ENCODE data around the gene MLLT6.

Gene MLLT6

DNA sequence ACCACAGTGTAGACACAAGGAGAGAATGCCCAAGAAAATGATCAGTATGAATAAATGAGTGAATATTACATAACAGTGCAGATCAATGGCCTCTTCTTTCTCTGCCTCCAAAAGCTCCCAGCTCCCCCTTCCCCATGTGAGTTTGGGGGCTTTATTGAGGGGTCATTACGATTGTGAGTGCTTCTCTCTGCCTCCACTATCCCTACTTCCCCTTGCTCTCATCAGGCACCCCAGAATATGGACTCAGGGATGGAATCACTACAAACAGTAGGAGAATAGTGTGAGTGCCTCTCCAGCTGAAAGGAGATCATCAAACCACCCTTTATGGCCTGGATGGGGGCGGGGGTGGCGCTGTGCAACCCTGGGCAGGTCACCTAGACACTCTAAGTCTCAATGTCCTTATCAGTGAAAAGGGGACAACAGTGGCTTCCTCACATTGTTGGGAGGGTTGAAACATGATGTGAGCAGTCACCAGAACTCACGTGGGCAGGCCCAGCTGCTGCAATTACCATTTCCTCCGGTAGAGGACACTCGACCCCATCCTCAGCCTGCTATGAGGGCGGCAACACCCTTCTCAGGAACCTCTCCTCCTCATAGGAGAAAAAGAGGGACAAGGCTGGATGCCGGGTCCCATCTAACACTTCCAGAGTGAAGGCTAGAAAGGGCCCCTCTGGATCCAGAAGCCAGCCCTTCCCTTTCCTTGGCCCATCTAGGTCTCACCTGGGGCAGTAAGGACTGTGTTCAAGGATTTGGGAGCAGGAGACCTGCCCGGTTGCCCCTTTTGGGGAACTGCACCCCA lies 28.2 kb upstream of the MLLT6 start:
- peak; percentile 90 for DNase-seq

DNA sequence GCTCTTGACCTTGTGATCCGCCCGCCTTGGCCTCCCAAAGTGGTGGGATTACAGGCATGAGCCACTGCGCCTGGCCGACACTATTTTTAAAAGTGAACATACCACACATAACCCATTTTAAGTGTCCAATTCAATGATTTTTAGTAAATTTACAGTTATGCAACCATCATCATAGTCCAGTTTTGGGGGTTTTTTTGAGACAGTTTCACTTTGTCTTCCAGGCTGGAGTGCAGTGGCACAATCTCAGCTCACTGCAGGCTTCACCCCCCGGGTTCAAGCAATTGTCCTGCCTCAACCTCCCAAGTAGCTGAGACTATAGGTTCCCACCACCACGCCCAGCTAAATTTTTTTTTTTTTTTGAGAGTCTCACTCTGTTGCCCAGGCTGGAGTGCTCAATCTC lies 27.3 kb upstream of the MLLT6 start:
- no peak for DNase-seq

DNA sequence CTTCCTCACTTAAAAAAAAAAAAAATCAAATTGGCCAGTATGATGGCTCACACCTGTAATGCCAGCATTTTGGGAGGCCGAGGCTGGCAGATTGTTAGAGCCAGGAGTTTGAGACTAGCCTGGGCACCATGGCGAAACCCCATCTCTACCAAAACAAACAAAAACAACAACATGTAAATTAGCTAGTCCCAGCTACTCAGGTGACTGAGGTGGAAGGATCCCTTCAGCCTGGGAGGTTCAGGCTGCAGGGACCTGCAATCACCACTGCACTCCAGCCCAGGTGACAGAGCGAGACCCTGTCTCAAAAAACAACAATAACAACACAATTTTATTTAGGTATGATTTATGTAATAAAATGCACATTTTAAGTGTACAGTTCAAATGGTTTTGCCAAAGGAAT lies 24.0 kb upstream of the MLLT6 start:
- DNase-seq, result no peak

DNA sequence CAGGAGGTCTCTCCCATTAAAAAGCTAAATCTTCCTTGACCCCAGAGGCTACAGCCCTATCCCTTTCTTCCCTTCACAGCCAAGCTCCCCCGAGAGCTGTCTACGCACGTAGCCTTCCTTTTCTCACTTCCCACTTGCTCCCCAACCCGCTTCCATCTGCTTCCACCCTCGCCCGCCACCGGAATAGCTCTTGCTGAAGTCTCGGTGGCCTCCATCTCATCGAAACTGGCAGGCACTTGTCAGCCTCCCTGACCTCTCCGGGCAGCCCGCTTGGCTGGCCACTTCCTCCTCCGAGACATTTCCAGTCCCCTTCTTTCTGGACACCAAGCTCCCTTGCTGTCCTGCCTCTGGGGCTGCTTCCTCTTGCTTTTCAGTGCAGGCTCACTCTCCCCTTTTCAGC lies 19.6 kb upstream of the MLLT6 start:
- no peak for DNase-seq

DNA sequence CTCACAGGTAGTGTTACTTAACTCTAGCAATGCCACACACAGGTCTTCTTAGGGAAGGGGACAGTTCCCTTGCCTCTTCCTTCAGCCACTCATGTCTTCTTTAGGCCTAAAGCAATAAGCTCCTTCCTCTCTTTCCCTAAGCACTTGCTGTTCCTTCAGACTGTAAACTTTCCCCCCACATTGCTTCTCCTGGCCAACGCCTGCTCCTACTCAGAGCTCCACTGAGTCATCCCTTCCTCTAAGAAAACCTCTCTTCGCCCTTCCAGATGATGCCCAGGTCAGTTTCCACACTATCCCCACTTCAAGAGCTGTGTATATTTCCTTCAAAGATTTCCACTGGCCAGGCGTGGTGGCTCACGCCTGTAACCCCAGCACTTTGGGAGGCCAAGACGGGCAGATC lies 17.8 kb upstream of the MLLT6 start:
- no peak for DNase-seq

DNA sequence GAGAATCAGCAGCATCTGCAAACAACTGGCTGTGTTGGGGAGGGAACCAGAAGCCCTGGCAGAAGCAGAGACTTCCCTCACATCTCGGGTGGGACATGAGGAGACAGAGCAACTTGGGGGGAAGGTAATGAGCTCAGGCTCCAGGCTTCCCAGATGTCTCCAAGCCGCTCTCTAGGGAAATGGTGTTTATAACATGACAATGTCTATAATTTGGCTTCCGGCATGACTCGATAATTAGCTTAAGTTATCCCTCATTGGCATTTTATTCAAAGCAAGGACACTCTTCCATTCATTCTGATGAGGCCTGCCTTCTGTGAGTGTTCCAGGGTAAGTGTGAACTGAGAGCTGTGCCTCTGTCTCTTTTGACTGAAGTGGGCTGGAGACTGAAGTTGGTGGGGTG lies 14.7 kb upstream of the MLLT6 start:
- no peak for DNase-seq

DNA sequence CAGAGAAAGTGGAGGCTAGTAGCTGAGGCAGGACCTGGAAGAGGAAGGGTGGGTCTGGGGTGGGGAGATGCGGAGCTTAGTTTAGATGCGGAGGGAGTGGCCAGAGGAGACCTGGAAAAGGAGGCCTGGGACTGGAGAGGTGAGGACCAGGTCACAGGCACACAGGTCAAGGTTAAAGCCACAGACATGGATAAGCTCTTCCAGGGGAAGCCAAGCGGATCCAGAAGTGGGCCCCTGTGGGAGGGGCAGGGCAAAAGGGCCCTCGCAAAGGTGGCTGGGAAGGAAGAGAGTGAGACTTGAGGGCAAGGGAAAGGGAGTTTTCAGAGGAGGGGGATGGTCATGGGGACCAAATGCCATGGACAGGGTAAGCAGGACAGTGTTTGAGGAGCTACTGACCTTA lies 13.9 kb upstream of the MLLT6 start:
- no peak for DNase-seq

DNA sequence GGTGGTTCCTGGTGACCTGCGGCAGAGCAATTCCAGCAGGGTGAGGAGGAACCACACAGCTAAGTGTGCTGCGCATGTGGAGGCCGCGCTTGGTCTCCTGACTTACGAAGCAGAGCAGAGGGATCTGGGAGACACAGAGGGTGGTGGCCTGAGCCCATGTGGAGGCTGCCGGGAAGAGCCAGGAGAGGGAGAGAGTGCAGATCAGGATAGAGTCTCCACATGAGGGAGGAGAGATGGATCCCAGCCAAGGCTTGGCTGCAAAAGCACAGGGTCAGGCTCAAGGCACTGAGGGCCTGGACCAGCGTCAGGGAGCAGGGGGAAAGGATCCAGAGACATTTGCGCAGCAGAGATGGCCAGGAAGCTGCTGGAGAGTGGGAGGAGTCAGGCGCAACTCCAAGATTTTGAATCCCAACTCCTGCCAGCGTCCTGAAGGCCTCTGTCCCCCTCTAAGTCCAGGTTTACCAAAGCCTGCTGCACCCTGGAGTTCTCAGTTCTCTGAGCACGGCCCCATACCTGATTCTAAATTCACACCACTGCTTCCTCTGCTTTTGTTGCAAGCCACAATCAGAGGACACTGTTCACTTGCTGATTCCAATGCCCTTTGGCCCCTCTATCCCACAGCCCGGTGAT lies 11.3 kb upstream of the MLLT6 start:
- no peak for DNase-seq

DNA sequence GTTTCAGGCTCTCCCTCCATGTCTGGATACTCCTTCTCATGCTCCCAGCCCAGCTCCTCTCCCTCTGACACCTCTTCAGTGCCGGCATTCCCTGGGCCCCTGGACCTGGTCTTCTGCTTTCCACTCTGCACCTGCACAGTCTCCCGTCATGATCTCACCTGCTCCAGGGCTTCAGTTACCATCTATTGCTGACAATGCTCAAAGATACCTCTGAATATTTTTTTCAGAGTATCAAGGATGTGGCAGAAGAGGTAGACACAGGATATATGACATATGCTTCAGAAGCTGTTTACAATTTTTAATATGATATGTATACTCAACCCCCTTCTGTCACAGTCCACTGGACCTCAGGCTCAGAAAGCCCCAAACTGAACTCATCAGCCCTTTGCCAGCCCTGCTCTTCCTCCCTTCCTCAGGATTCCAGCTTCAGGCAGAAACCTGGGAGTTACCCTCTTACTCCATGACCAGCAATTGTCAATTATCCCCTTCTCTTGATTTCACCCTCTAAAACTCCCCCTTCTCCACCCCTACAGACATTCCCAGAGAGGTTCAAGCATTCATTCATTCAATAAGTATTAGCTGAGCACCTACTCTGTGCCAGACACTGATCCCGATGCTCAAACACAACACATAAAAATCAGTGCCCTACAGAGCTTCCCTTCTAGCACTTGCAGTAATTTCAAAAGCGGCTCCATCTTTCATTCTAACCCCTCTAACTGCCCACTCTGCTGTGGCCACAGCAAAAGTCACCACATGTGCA lies 7.8 kb upstream of the MLLT6 start:
- DNase-seq, result no peak

DNA sequence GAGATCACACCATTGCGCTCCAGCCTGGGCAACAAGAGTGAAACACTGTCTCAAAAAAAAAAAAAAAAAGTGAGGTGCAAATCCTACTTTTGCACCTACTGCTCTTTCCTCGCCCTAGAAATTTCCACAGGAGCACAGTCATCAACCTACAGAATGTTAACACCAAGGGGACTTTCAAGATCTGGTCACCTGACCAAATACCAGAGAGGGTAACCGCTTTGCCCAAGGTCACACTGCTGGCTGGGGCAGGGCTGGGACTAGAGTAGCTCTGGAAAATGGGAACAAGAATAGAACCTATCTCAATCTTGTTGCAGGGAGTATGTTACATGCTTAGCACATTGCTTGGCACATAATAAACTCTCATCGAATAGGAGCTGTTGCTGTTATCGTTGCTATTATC lies 6.3 kb upstream of the MLLT6 start:
- DNase-seq, result no peak

DNA sequence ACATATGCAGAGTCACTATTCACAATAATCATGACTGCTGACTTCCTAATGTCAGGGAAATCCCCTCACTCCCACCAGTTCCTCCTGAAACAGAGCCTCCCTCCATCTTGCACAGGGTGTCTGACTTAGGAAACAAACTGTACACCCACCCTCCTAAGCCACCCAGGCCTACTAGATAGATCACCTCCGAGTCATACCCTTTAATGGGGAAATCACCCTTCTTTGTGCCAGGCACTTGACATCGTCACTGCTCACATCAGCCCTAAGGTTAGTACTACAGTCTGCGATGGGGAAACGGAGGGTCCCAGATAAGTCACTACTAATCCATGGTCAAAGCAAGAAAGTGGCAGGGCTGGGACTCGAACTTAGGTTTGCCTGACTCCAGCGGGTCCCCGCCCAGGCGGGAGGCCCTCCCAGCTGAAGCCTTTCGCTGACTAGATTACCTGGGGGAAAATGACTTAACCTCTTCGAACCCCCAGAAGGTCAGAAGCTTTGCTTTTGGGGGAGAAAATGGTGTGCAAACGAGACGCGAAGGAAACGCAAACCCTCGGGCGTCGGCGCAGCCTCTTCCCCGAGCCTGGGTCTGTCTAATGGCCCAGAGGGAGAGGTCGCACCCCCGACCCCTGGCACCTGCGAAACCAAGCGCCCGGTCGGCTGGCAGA lies 3.4 kb upstream of the MLLT6 start:
- DNase-seq, result peak; percentile 91

DNA sequence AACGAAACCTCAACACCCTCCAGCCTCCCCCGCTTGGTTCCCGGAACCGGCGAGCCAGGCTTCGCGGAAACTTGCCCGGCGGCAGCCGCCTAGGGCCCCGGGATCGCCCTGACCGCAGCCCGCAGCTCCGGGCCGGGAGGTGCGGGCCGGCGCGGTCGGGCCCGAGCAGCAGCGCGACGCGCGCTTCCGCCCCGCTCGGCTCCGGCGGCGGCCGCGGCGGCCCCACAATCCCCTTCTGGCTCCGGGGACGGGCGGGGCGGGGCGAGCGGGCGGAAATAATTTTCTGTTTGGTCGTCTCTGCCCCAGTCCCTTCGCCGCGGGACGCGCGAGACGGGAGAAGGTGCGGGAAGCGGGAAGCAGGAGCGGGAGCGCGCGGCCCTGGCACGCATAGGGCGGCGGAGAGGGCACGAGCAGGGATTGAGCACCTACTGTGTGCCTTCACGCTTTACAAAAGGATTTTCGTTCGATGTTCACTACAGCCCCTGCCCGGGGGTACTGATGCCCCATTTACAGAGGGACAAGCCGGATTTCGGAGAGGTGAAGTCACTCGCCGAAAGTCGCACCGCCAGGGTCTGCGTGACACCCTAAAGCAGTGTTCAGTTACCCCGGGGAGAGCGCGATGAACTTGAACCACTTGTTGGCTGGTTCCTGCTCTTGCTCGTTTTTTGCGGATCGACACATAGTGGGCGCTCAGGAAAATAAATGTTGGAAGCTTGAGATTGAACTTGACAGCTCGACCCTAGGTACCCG lies 2.7 kb upstream of the MLLT6 start:
- peak; percentile 92 for DNase-seq

DNA sequence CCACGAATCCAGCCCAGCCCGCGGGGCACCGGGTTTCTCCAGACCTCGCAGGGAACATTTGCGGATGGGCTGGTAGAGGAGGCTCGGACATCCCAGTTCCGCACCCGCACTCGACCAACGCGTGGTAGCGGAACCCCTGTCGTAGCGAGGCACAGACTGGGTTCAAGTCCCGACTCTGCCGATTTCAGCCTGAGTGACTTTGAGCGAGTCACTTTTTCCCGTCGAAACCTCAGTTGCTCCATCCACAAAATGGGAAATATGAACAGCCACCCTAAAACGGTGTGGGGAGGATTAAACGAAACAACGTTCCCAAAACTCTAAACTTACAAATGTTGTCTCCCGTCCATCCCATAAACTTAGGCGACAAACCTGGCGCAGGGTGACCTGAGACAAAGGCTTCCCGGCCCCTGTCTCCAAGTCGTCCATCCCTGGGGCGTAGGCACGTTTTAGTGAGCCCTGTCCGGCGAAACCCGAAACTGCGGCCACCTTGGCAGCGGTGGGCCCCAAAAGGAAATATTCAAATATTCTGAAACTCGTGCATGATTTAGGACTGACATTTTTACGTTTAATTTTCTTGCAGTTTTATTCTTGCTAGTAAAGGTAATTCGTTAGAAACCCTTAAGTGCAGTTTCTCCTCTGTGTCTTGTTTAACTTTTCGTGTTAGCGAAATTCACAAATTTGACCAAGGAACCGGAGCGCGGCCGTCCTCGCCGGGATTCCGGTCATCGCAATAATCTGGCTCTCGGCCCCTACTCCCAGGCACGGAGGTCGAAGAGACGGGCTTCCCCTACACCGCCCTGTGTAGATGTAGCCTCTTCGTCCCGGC lies 1.9 kb upstream of the MLLT6 start:
- peak; percentile 26 for DNase-seq

DNA sequence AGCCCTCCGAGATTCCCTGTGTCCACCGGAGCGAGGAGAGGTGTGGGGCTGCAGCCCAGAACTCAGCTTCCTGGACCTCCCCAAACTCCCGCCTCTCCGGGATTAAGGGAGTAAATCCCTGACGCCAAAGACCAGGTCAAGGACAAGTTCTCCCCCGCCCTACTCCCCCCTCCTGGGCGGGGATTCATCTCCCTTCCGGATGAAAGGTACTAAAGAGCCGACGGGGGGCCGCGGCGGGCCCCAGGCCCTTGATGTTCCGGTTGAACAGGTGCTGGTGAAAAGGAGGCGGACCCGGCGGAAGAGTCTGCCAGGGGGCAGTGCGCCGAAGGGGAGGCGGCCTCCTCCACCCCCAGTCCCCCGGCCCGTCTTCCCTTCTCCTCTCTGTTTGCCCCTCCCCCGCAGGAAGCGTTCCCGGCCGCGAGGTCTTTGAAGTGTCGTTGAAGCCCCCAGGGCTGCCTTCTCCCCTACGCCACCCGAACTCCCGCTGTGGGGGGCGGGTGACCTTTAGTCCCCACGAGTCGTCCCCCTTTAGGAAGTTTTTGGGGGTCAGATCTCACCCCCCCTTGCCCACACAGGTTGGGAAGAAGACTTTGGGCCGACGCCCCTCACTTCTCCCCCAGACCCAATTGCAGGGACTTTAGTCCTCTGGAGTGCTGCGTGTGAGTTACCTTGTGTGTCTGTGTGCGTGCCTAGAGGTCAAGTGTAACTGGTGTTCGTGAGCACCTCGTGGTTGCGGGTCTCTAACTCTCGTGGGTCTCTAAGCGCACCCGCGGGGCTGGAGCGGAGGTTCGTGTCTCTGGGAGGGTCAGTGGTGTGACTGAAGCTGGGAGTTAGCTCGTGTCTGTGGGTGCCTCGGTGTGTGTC lies 1.1 kb upstream of the MLLT6 start:
- DNase-seq, result peak; percentile 82

DNA sequence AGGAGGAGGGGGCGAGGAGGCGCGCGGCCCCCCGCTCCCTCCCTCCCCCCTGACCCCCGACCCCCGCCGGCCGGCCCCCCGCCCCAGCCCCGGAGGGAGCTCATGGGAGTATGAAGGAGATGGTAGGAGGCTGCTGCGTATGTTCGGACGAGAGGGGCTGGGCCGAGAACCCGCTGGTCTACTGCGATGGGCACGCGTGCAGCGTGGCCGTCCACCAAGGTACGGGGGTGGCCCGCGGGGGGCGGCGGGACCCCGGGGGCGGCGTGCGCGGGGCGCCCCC lies 390 bp downstream of the MLLT6 start:
- no peak for DNase-seq

DNA sequence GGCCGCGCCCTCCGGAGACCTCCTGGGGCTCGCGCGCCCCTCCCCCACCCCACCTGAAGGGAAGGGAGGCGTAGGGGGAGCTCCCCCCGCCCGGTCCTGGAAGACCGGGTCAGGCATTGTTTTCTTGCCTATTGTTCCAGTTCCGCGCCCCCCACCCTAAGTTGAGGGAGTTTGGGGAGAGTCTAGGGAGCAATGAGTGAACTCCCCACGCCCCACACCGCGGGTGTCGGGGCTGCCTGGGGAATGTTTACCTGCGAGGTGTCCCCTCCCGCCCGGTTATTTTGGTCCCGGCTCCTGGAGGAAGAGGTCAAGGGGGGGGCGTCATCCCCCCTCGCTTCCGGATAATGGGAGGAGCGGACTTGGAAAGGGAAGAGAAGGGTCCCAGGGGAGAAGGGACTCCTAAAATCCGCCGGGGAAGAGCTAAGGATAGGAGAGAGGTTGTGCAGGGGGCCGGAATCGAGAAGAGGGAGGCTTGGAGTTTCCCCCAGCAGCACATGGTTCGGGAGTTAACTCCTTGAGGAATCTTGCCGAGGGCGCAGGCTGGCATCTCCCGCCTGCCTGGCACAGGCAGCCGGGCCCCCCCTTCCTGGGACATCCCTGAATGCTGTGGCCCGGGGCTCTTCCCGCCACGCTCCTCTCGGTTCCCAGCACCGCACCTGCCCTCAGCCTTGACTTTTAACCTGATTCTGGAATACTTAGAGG lies 881 bp downstream of the MLLT6 start:
- DNase-seq, result peak; percentile 77

DNA sequence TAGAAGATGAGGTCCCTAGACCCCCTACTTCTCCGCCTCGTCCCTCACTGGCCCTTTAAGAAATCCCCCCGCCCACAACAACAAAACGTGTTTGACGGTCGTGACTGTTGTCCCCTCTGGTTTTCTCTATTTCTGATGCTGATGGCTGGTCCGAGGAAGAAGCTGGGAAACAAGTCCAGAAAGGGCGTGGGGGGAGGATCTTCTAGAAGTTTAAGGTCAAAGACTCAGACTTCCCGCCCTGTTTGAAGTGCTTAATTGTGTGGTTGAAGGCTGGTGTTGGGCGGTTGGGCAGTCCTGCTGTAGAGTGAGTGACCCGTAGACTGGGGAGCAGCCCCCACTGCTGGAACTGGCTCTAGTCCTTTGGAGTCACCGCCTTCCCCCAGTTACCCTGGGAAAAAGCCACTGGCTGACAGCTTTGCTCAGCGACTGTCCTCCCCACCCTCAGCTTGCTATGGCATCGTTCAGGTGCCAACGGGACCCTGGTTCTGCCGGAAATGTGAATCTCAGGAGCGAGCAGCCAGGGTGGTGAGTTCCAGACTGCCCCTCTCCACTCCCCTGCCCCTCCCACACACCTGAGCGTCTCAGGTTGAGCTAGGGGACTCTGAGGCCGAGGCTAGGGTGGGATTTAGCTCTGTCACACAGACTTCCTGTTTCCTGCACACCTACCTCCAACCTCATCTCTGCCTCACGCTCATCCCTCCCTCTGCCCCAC lies 1.6 kb downstream of the MLLT6 start:
- DNase-seq, result peak; percentile 28

DNA sequence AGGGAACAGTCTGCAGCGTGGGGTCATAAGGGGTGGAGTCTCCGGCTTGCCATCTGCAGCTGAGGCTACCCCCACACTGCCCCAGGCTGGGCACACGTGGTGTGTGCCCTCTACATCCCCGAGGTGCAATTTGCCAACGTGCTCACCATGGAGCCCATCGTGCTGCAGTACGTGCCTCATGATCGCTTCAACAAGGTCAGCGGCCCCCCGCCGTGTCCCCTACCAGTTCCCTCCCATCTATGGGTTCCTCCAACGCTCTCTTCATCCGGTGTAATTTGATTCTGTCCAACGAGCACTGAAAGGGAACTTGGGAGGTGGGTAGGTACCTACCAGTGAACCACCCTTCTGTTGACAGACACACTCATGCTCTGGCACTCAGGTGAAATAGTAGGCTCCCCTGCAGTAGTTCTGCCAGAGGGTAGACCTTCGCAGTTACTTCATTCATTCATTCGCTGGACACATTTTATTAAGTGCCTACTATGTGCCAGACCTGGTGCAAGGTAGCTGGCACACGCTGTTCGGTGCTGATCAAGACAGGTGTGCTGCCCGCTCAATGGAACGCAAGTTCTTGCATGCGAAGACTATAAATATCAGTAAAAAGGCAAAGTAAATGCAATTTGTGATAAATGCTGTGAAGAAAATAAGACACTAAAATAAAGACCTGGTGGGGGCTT lies 2.7 kb downstream of the MLLT6 start:
- DNase-seq, result no peak
